PC-3 (cell line): ENCODE measurements around the gene LIF. TPM values are rescaled to one million over a fixed set of nuclear protein-coding genes. Genes with fewer than 3 reads are reported as not detected.

Source experiments
- ATAC-seq: fragments of 200-7000 bp; cut with Tn5 transposase; 2 replicates; pipeline ENCODE4 v1.9.1; 2020; ENCODE audit warnings: mild to moderate bottlenecking, moderate library complexity
- BruUV-seq: library from RNA; stranded (reverse); fragments of 400-500 nt; replicated peaks from 2 replicates; lab custom pipeline; 2021; lab: Mats Ljungman, UMichigan
- CTCF ChIA-PET: fragments of 300-600 bp; sonication (Branson Sonifier 250); formaldehyde crosslinking; loops from one replicate; lab custom pipeline; 2022; ENCODE audit warnings: antibody characterized with exemption; lab: Charles Lee
- POLR2A ChIA-PET: fragments of 300-600 bp; sonication (Branson Sonifier 250); formaldehyde crosslinking; loops from one replicate; lab custom pipeline; 2022; ENCODE audit warnings: antibody characterized with exemption; ENCODE audit not compliant: unreplicated experiment; lab: Charles Lee
- DNase-seq: peaks from one replicate; pipeline ENCODE4 v3.0.0-alpha.2; 2015
- H2AFZ ChIP-seq: fragments of 300-600 bp; sonication (generic); 2 replicates; pipeline ENCODE4 v1.6.0; 2016; ENCODE audit warnings: antibody characterized with exemption, low read length
- H3F3A ChIP-seq: fragments of 300-600 bp; sonication (generic); one replicate; pipeline ENCODE4 v1.6.0; 2017; ENCODE audit warnings: antibody characterized with exemption, low read length, control low read depth, mild to moderate bottlenecking; ENCODE audit not compliant: unreplicated experiment
- H3K27ac ChIP-seq: fragments of 300-600 bp; sonication (generic); 2 replicates; pipeline ENCODE4 v1.5.1; 2016; ENCODE audit warnings: mild to moderate bottlenecking, low read length
- H3K27me3 ChIP-seq: fragments of 300-600 bp; sonication (generic); 2 replicates; pipeline ENCODE4 v1.6.1; 2016; ENCODE audit warnings: low read length, mixed read lengths
- H3K36me3 ChIP-seq: fragments of 300-600 bp; sonication (generic); 2 replicates; pipeline ENCODE4 v1.6.1; 2016; ENCODE audit warnings: low read depth, mixed run types, low read length, mixed read lengths
- H3K4me1 ChIP-seq: fragments of 300-600 bp; sonication (generic); 2 replicates; pipeline ENCODE4 v1.5.1; 2016; ENCODE audit warnings: low read length; ENCODE audit not compliant: insufficient read depth
- H3K4me2 ChIP-seq: fragments of 300-600 bp; sonication (generic); 2 replicates; pipeline ENCODE4 v1.6.0; 2016; ENCODE audit warnings: low read length
- H3K4me3 ChIP-seq: fragments of 300-600 bp; sonication (generic); 2 replicates; pipeline ENCODE4 v1.5.1; 2016; ENCODE audit warnings: mild to moderate bottlenecking, low read length, mixed read lengths
- H3K79me2 ChIP-seq: fragments of 300-600 bp; sonication (generic); 2 replicates; pipeline ENCODE4 v1.6.1; 2017; ENCODE audit warnings: low read length, mixed read lengths
- H3K9ac ChIP-seq: fragments of 300-600 bp; sonication (generic); 2 replicates; pipeline ENCODE4 v1.6.0; 2016; ENCODE audit warnings: mild to moderate bottlenecking, low read length
- H3K9me2 ChIP-seq: fragments of 300-600 bp; sonication (generic); replicated peaks from 2 replicates; pipeline ENCODE4 v1.6.1; 2016; ENCODE audit warnings: mixed run types, low read length, mixed read lengths
- H3K9me3 ChIP-seq: fragments of 300-600 bp; sonication (generic); 2 replicates; pipeline ENCODE4 v1.6.1; 2016; ENCODE audit warnings: low read length, mixed read lengths
- H4K20me1 ChIP-seq: fragments of 300-600 bp; sonication (generic); 2 replicates; pipeline ENCODE4 v1.6.1; 2016; ENCODE audit warnings: low read length, mixed read lengths
- EZH2 ChIP-seq: fragments of 300-600 bp; sonication (generic); IDR thresholded peaks from one replicate; pipeline ENCODE4 v1.6.1; 2017; ENCODE audit warnings: antibody characterized with exemption, mild to moderate bottlenecking, low read length; ENCODE audit not compliant: unreplicated experiment
- EZH2phosphoT487 ChIP-seq: fragments of 300-600 bp; sonication (generic); IDR thresholded peaks from 2 replicates; pipeline ENCODE4 v1.6.1; 2018; ENCODE audit warnings: mild to moderate bottlenecking, antibody characterized with exemption, low read length, borderline replicate concordance
- intact Hi-C: fragments of 100-400 bp; cut with micrococcal nuclease; formaldehyde crosslinking; loops from 2 replicates; pipeline ENCODE4 v1.9.0; 2023
- total RNA-seq: library from RNA; depleted of rRNA; stranded (reverse); fragments of >200 nt; gene quantifications from 2 replicates; pipeline ENCODE4 v1.2.3, GENCODE V29; 2014
- TF ChIP-seq, protein P1 (sequence below): fragments of 300-600 bp; sonication (generic); conservative IDR thresholded peaks from 2 replicates; pipeline ENCODE4 v1.5.1; 2017; ENCODE audit warnings: antibody characterized with exemption, low read depth, mild to moderate bottlenecking, low read length

Gene LIF
- total RNA-seq, 1 experiment from 2014 or later = 64.1 TPM

DNA sequence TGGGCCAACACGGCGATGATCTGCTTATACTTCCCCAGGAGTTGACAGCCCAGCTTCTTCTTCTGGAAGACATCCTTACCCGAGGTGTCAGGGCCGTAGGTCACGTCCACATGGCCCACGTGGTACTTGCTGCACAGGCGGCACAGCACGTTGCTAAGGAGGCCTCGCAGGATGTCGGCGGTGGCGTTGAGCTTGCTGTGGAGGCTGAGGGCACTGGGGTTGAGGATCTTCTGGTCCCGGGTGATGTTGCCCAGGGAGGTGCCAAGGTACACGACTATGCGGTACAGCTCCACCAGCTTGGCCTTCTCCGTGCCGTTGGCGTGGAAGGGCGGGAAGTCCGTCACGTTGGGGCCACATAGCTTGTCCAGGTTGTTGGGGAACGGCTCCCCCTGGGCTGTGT, 2.9 kb downstream of the LIF start:
- peaks cover 55% of the 10 kb centered on the region for H3K79me2 ChIP-seq
- DNase-seq = no peak
- peaks cover 38% of the 10 kb centered on the region for H3K36me3 ChIP-seq
- ChIA-PET CTCF (no interaction called here), POLR2A (no interaction called here)
- no peaks in the 10 kb centered on the region for H3K27me3 ChIP-seq
- no peaks in the 10 kb centered on the region for H3K9me2 ChIP-seq
- peaks cover 37% of the 10 kb centered on the region for H3K4me1 ChIP-seq
- H4K20me1 ChIP-seq = no peaks in the 10 kb centered on the region
- no peak for ATAC-seq
- no peak overlapping the region for H3K9ac ChIP-seq
- no TSS peak for BruUV-seq
- H3K9me3 ChIP-seq = no peaks in the 10 kb centered on the region
- no peak overlapping the region for H3K4me2 ChIP-seq
- peak overlapping the region; percentile 99 for H3K27ac ChIP-seq
- no peak overlapping the region for H3K4me3 ChIP-seq
- TF ChIP-seq EZH2phosphoT487 = no peak
- no peak for TF ChIP-seq EZH2
- TF ChIP-seq, protein P1, sequence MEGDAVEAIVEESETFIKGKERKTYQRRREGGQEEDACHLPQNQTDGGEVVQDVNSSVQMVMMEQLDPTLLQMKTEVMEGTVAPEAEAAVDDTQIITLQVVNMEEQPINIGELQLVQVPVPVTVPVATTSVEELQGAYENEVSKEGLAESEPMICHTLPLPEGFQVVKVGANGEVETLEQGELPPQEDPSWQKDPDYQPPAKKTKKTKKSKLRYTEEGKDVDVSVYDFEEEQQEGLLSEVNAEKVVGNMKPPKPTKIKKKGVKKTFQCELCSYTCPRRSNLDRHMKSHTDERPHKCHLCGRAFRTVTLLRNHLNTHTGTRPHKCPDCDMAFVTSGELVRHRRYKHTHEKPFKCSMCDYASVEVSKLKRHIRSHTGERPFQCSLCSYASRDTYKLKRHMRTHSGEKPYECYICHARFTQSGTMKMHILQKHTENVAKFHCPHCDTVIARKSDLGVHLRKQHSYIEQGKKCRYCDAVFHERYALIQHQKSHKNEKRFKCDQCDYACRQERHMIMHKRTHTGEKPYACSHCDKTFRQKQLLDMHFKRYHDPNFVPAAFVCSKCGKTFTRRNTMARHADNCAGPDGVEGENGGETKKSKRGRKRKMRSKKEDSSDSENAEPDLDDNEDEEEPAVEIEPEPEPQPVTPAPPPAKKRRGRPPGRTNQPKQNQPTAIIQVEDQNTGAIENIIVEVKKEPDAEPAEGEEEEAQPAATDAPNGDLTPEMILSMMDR = no peak
- H2AFZ ChIP-seq = no peak overlapping the region
- H3F3A ChIP-seq = no peaks in the 10 kb centered on the region
- intact Hi-C loops = no loop called here

DNA sequence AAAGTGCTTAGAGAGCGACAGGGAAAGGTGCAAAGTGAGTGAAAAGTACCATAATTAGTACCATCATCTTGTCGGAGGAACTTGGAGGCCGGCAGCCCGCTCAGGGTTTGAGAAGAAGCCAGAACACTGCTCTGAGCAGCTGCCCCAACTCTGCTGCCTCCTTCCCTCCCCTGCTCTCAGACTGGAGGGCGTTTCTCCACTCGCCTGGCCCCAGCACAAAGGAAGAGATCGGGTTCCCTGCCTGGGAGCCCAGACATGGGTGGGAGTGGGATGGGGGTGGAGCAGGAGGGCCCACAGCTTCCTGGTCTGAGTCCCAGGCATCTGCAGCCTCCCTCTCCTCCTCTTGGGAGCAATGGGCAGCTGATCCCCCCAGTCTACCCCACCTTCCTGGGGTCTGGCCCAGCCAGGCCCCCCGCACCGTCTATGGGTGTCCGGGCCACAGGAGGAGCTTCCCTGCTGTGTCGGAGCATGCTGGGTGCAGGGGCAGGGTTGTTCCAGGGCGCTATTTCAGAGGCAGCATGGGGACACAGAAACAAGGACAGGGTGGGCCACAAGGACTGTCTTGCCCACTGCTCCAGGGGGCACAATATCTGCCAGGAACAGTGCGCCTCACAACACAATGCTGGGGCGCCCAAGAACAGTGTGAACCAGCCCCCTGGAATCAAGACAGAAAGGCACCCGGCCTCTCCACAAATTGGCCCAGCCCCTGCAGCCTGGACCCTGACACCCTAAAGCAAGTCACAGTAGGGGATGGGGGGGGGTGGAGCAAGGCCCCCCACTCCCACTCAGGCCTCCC, 4.8 kb downstream of the LIF start:
- Histone ChIP-seq H3K4me2 (no peak overlapping the region), H3K9me2 (no peaks in the 10 kb centered on the region), H2AFZ (no peak overlapping the region), H3K4me3 (no peak overlapping the region), H3K27me3 (no peaks in the 10 kb centered on the region), H3K36me3 (peaks cover 34% of the 10 kb centered on the region), H3K4me1 (peaks cover 27% of the 10 kb centered on the region), H3K9me3 (no peaks in the 10 kb centered on the region), H3K79me2 (peaks cover 37% of the 10 kb centered on the region), H3K27ac (peak overlapping the region; percentile 99; the same call in 1 of the 2 replicates), H3F3A (no peaks in the 10 kb centered on the region), H3K9ac (no peak overlapping the region), H4K20me1 (no peaks in the 10 kb centered on the region)
- intact Hi-C loops = no loop called here
- ChIA-PET POLR2A (no interaction called here), CTCF (no interaction called here)
- no peak for ATAC-seq
- no peak for DNase-seq
- no TSS peak for BruUV-seq
- TF ChIP-seq EZH2phosphoT487 (no peak), EZH2 (no peak)
- TF ChIP-seq, protein P1 = no peak
